Midbrain (tissue), 1 donor: ENCODE results near the gene ASAP2.

ENCODE experiments used
- DNase-seq: peaks from one replicate; lab custom pipeline; 2025; lab: John Stamatoyannopoulos, UW

The ASAP2 gene

DNA sequence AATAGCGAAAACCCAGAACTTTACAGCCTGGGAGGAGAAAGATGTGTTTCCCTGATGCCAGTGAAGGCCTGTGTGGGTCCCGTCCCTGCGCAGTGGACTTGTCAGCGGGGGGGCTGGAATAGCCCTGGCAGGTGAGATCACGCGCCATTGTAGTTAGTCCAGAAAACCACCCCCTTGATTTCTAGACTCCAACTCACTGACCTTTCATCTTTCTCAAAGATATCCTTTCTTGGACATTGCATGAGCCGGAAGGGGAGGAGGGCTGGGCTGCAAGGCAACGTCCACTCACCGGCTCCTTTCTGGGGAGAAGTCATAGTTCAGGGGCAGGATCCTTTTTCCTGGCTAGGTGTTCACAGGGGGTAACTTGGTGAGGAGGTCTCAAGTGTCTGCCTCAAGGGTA is 22.3 kb upstream of the ASAP2 start:
- no peak for DNase-seq

DNA sequence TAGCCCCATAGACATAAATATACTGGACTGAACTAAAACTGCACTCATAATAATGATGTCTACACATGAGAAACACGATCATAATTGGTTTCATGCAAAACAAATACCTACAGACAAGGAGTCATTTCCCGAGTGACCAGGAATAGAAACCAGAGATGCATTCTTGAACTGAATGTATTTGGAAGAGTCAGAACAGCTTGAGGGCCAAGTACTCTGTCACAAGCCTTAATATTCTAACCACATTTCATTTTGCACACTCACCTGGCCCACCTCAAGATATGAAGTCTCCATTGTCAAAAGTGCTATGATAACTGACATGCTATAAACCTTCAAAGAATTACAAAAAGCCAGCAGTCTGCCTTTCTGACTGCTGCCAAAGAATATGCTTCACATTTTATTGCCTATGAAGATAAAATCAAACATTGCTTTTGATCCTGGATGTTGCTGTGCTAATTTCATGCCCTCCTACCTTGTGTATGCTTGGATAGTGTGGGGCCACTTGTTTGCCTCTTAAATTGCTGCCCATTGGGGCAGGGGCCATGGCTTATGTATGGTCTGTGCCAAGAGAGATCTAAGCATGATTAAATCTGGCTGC is 18.9 kb upstream of the ASAP2 start:
- DNase-seq, result no peak

GRCh38 chr2:9188823-9189222 is 17.8 kb upstream of the ASAP2 start:
- DNase-seq, result no peak

- DNase-seq, result no peak
Observed at GRCh38 chr2:9189901-9190300, 16.7 kb upstream of the ASAP2 start.

DNA sequence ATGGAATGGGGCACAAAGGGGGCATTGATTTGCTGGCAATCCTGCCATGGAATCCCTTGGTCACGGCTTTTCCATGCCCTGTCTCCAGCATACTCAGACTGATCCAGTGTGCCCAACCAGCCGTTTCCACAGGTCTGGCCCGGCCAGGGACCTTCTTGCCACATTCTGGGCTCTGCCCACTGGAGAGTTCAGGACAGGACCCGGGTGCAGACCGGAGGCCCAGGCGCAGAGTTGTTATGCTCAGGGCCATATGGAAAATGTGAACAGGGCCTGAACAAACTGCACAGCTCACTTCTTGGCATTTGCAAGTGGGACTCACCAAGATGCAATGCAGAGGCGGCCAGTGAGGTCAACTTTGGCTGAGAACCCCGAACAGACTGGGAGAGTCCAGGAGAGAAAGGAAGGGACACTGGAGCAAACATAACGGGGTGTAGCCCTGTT is 15.6 kb upstream of the ASAP2 start:
- peak; percentile 30 for DNase-seq

DNA sequence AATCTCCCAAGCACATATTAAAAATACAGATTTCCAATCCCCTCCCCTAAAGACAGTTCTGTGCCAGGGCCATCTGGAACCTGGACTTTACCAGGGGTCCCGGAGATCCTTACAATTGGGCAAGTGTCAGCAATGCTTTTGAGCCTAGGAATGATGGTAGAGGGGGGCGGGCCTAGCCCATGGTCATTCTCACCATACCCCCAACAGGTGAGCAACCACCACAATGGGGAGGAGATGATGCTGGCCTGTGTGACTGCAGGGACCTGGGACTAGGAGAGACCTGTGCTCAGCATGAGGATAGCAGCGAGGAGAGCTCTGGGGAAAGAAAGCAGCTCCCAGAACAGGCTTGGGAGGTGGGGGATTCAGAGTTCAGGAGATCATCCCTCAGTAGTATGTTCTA is 13.9 kb upstream of the ASAP2 start:
- no peak for DNase-seq

DNA sequence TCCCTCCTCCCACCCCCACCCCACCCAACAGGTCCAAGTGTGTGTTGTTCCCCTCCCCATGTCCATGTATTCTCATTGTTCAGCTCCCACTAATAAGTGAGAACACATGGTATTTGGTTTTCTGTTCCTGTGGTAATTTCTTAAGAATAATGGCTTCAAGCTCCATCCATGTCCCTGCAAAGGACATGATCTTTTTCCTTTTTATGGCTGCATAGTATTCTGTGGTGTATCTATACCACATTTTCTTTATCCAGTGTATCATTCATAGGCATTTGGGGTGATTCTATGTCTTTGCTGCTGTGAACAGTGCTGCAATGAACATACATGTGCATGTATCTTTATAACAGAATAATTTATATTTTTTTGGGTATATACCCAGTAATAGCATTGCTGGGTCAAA is 12.3 kb upstream of the ASAP2 start:
- DNase-seq, result no peak

- no peak for DNase-seq
Observed at GRCh38 chr2:9196637-9197036, 10.0 kb upstream of the ASAP2 start.

DNA sequence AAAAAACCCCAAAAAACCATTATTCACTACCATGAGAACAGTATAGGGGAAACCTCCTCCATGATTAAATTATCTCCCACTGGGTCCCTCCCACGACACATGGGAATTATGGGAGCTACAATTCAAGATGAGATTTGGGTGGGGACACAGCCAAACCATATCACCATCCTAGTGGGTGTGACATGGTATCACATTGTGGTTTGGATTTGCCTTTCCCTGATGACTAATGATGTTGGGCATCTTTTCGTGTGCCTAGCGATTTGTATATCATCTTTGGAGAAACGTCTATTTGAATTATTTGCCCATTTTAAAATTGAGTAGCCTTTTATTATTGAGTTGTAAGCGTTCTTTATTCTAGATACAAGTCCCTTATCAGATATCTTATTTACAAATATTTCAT is 8.7 kb upstream of the ASAP2 start:
- no peak for DNase-seq

GRCh38 chr2:9199716-9200632 is 6.6 kb upstream of the ASAP2 start:
- no peak for DNase-seq

DNA sequence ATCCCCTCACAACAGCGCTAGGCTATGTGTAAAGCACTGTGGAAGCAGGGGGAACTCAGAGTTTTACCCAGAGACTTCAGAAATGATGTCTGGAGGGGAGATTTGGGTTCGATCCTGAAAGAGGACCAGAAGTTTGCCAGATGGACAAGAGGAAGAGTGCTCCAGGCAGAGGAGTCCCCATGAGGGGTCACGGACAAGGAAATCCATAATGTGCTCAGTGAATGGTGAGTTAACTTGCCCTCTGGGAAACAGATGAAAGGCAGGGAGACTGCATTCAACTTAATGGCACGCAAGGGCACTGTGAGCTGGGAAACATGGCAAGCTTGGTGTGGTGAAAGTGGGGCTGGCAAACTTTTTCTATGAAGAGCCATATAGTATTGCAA is 6.0 kb upstream of the ASAP2 start:
- no peak for DNase-seq

GRCh38 chr2:9201185-9201891 is 5.3 kb upstream of the ASAP2 start:
- DNase-seq, result no peak

DNA sequence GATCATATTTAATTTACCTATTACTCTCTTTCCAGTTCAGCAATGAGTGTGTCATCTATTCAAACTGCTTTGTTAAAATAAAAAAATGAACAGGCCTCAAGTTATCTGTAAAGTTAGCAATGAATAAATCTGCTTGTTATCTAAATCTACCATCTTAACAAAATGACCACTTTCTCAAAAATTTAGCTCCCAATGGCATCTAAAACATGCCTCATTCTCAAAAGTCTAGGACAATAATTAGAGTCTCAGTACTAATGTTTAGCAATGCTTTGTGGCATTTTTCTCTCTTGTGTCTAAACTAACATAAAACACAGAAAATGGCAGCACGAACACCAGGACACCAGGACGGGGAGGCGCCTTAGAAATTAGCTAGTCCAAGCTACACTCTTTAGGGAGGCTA is 3.6 kb upstream of the ASAP2 start:
- DNase-seq, result no peak

DNA sequence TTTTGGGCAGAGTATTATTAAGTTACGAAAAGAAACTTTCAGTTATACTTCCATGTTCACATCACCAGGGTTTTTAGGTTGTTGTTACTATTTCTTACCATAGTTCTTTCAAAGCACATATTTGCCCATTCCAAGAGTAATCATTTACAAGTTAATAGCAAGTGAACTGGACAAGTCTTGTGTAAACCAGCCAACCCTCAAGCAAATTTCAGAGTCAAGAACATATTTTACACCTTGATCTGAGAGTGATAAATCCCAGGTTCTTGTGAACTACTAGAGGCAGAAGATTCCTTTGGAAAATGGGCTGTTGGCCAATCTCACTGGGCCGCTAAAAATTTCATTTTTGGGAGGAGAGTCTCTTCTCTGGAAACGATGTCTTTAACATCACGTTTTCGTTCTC is 2.7 kb upstream of the ASAP2 start:
- DNase-seq, result no peak

- no peak for DNase-seq
Observed at GRCh38 chr2:9204939-9205338, 1.7 kb upstream of the ASAP2 start.

DNA sequence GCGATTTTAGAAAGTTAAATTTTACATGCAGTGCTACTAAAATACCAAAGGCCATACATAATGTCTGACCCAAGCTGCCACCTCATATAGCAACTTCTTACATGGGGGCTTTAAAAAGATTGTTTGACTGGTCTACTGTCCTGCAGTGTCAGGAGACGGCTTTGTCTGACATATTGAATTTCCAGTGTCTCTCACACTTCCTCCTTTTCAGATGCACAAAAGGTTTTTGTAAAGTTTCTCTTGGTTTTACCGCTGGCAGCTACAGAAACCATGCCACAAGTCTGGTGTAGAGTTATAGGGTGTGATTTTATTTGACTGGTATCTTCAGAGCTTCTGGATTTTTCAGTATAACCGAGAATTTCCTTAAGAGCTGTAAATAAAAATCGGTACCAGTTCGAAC is 1.1 kb upstream of the ASAP2 start:
- DNase-seq, result no peak

DNA sequence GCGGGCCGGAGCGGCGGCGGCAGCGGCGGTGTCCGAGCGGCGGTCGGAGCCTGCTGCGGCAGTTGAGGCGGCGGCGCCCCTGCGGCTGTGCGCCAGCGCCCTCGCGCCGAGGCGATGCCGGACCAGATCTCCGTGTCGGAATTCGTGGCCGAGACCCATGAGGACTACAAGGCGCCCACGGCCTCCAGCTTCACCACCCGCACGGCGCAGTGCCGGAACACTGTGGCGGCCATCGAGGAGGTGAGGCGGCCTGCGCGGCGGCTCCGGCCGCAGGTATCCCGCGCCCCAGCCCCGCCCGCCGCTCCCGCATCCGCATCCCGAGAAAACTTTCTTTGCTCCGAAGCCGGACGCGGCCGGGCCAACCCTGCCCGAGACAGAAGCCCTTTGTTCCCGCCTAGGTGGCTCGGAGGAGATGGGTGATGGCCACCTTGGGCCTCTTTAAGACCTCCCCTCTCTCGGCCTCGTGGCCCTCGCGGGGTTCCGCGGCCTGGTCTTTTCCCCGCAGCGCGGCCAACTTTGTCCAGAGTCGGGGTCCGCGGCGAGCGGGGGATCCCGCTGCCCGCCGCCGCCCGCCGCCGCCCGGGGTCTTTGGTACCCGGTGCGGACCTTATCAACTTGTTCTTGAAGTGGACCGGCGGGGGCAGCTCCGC is 504 bp downstream of the ASAP2 start:
- DNase-seq, result peak; percentile 43

- DNase-seq, result no peak
Observed at GRCh38 chr2:9207641-9208311, 1.2 kb downstream of the ASAP2 start.

GRCh38 chr2:9208875-9209274 is 2.3 kb downstream of the ASAP2 start:
- no peak for DNase-seq

GRCh38 chr2:9210030-9210429 is 3.4 kb downstream of the ASAP2 start:
- no peak for DNase-seq

DNA sequence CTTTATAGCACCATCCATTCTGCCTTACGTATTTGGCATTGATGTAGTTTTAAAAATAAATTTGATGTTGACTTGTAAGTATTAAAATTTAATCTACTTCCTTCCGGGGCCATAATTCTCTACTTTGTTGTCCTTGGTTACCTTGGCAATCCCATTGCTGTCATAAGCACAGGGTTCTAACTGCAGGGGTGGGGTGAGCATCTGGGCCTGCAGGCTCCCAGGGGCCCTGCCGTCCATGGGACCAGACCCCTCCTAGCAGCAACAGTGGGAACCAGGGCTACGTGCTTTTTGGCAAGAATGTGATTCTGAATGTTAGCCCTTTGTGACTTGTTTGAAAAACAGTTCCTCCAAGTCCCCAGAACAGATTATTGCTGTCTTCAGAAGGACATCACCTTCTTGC is 4.9 kb downstream of the ASAP2 start:
- no peak for DNase-seq
